NB4 (cell line): ENCODE results near the gene PIK3CA.

ENCODE experiments used
- DNase-seq: peaks from one replicate; pipeline ENCODE4 v3.0.0; 2010; ENCODE audit warnings: low read depth
- H3K4me3 ChIP-seq: one replicate; pipeline ENCODE4 v1.5.1; 2011; ENCODE audit warnings: mild to moderate bottlenecking, low read depth, low read length, moderate library complexity
- MAX ChIP-seq: IDR thresholded peaks from 2 replicates; pipeline ENCODE4 v1.6.1; 2011; ENCODE audit warnings: low read depth, low read length
- MYC ChIP-seq: IDR thresholded peaks from 2 replicates; pipeline ENCODE4 v1.6.1; 2011; ENCODE audit warnings: low read depth, low read length
- POLR2A ChIP-seq: IDR thresholded peaks from 2 replicates; pipeline ENCODE4 v1.6.1; 2011; ENCODE audit warnings: mild to moderate bottlenecking; ENCODE audit not compliant: insufficient read length; ENCODE audit errors: extremely low read depth
- TF ChIP-seq, protein P1 (sequence below): IDR thresholded peaks from one replicate; pipeline ENCODE4 v1.5.1; 2012; ENCODE audit warnings: low read depth, low read length

PIK3CA gene

GRCh38 chr3:179276001-179276400, 127.8 kb downstream of the PIK3CA start:
- no peak for TF ChIP-seq POLR2A
- TF ChIP-seq, protein P1, sequence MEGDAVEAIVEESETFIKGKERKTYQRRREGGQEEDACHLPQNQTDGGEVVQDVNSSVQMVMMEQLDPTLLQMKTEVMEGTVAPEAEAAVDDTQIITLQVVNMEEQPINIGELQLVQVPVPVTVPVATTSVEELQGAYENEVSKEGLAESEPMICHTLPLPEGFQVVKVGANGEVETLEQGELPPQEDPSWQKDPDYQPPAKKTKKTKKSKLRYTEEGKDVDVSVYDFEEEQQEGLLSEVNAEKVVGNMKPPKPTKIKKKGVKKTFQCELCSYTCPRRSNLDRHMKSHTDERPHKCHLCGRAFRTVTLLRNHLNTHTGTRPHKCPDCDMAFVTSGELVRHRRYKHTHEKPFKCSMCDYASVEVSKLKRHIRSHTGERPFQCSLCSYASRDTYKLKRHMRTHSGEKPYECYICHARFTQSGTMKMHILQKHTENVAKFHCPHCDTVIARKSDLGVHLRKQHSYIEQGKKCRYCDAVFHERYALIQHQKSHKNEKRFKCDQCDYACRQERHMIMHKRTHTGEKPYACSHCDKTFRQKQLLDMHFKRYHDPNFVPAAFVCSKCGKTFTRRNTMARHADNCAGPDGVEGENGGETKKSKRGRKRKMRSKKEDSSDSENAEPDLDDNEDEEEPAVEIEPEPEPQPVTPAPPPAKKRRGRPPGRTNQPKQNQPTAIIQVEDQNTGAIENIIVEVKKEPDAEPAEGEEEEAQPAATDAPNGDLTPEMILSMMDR = no peak
- TF ChIP-seq MYC = no peak
- TF ChIP-seq MAX = no peak
- no peak for DNase-seq

GRCh38 chr3:179276743-179277142, 128.6 kb downstream of the PIK3CA start:
- no peak overlapping the region for H3K4me3 ChIP-seq
- DNase-seq = no peak
- TF ChIP-seq, protein P1 = no peak
- TF ChIP-seq POLR2A (no peak), MYC (no peak), MAX (no peak)

More at GRCh38 chr3:179276001-179276400, 127.8 kb downstream of the PIK3CA start:
- H3K4me3 ChIP-seq = no peak overlapping the region

DNA sequence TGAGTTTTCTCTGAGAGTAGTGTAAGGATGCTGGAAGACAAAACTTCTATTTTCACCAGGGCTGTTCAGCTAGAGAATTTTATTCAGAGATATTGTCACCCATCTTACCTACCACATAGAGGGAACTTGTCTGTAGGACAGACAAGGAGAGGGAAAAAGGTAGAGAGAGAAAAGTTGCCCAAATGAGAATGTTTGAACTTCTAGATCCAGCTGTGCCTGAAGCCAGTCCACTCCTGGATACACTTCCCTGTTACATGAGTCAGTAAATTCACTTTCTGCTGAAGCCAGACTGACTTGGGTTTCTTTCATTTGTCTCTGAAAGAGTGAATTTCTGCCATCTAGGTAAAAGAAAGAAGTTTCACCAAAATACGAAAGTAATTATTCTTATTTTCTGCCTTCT, 130.0 kb downstream of the PIK3CA start:
- no peak for DNase-seq
- TF ChIP-seq MYC = no peak
- TF ChIP-seq, protein P1 = no peak
- TF ChIP-seq MAX = no peak
- no peak for TF ChIP-seq POLR2A
- H3K4me3 ChIP-seq = no peak overlapping the region

- no peak for DNase-seq
- no peak overlapping the region for H3K4me3 ChIP-seq
- no peak for TF ChIP-seq MAX
- no peak for TF ChIP-seq MYC
- TF ChIP-seq, protein P1 = no peak
- no peak for TF ChIP-seq POLR2A
Measured at GRCh38 chr3:179278932-179279693, 131.0 kb downstream of the PIK3CA start.

DNA sequence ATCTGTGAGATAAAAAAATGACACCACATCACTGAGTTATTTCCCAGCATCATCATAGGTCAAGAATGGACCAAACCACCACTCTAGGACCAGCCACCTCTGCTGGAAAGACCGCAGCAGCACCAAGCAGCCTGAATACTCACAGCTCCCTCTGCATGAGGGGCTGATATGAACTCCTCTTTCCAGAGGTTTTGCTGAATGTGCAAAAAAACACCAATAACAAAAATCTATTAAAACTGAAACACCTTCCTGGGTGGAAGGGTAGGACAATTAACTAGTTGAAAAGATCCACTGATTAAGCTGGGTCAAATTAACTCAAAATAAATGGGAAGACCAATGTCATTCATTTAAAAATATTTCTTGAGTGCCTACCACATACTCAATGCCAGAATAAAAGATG, 131.7 kb downstream of the PIK3CA start:
- DNase-seq = no peak
- H3K4me3 ChIP-seq = no peak overlapping the region
- TF ChIP-seq MYC (no peak), MAX (no peak), POLR2A (no peak)
- TF ChIP-seq, protein P1 = no peak
